Measurements from ENCODE around the gene LAG3.

The LAG3 gene

DNA sequence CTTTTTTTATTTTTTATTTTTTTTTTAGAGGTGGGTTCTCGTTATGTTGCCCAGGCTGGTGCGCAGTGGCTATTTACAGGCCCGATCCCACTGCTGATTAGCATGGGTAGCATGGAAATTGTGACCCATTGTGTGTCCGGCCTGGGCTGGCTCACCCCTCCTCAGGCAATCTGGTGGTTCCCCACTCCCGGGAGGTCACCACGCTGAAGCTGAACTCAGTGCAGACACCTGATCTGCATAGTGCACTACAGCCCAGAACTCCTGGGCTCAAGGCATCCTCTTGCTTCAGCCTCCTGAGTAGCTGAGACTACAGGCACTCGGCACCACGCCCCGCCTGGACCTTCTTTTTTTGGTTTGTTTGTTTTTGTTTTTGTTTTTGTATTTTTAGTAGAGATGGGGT, 11.5 kb downstream of the LAG3 start:
- no peak for DNase-seq (ENCODE audit: low read depth, low spot score)
- no peak overlapping the region; the same call in 1 of the 2 replicates for H3K4me3 ChIP-seq (ENCODE audit: low read length)

DNA sequence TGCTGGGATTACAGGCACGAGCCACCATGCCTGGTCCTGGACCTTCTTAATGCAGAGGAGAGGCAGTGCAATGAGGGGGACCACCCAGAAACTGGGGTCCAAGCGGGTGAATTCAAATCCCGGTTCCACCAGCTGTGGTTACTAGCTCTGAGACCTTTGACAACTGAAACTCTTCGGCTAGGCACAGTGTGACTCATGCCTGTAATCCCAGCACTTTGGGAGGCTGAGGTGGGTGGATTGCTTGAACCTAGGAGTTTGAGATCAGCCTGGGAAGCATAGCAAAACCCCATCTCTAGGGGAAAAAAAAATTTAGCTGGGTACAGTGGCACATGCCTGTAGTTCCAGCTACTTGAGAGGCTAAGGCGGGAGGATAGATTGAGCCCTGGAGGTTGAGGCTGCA, 12.0 kb downstream of the LAG3 start:
- no peak overlapping the region for H3K4me3 ChIP-seq (ENCODE audit: low read length)
- DNase-seq (ENCODE audit: low read depth, low spot score) = no peak

DNA sequence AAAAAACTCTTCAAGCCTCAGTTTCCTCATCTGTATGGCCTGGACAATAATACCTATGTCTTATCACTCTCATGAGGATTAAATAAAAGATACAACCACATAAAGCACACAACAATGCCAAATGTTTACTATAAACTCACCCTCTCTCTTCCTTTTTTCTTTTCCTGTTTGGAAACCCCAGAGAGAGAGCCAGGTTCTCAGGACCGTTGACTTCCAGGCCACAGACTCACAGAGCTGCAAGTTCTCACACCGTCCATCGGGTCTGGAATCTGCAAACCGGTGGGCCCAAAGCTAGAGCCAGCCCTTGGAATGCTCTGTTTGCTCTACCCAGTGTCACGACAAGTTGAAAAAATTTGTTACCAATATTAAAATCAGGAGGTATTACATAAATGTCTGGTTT, 12.4 kb downstream of the LAG3 start:
- no peak overlapping the region for H3K4me3 ChIP-seq (ENCODE audit: low read length)

DNA sequence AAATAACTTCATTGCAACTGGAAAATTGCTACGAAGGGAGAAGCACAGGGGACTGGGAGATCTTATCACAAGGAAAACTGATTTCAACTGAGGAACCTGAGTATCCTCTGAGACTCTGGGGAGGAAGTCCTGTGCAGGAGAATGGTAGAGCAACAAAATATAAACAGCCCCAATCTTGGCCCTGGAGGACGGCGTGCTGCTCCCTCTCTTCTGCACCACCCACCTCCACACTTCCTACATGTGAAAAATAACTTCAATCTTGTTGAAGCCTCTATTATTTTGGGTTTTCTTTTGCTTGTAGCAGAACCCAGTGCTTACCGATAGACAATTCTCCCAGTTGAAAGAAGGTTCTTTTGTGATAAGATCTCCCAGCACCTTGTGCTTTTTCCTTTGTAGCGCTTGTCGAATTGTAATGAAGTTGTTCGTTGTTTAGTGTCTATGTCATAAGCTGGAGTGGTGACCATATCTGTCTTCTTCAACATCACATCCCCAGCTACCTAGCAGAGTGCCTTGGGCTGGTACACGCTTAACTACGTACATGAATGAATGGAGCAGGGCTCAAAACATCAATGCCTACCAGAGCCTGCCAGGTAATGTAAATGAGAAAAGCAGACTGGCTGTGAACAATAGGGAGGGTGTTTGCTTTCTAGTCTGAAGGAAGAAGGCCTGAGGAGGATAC, 14.2 kb downstream of the LAG3 start:
- DNase-seq (ENCODE audit: low read depth, low spot score) = peak; percentile 64
- peak overlapping the region; percentile 14 for H3K4me3 ChIP-seq (ENCODE audit: low read length)

More for the DNA sequence above, 12.4 kb downstream of the LAG3 start:
- DNase-seq (ENCODE audit: low read depth, low spot score) = no peak

DNA sequence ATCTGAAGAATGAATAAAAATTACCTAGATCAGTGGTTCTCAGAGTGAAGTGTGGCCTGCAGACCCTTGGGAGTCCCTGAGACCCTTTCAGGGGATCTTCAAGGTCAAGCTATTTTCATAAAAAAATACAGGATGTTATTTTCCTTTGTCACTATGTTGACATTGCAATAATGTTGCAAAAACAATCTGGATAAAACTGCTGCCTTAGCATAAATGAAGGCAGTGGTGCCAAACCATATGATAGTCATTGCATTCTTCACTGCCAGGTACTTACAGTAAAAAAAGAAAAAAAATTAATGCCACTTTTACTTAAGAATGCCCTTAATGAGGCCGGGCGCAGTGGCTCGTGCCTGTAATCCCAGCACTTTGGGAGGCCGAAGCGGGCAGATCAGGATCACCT, 15.0 kb downstream of the LAG3 start:
- no peak for DNase-seq (ENCODE audit: low read depth, low spot score)
- H3K4me3 ChIP-seq (ENCODE audit: low read length) = no peak overlapping the region

DNA sequence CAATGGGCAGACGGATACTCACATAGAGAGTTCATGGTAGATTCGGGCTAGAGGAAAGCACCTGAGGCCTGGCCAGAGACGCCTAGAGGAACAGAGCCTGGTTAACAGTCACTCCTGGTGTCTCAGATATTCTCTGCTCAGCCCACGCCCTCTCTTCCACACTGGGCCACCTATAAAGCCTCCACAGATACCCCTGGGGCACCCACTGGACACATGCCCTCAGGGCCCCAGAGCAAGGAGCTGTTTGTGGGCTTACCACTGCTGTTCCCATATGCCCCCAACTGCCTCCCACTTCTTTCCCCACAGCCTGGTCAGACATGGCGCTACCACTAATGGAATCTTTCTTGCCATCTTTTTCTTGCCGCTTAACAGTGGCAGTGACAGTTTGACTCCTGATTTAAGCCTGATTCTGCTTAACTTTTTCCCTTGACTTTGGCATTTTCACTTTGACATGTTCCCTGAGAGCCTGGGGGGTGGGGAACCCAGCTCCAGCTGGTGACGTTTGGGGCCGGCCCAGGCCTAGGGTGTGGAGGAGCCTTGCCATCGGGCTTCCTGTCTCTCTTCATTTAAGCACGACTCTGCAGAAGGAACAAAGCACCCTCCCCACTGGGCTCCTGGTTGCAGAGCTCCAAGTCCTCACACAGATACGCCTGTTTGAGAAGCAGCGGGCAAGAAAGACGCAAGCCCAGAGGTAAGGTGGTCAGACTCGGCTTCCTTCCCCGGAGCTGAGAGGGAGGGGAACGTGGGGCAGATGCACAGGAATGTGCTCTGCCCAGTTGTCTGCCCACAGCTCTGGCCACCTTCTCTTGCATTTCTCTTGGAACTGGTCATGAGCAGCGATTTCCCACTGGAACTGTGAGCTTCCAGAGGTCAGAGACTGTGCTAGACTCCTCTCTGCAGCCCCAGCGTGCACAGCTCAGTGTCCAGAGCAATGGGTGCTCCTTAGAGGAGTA, 16.9 kb downstream of the LAG3 start, which contains the start of gene CD4:
TSS of gene CD4 (plus strand) at position 557 of the 953 bp plus-strand sequence. CDS start 10,611 bp downstream, outside the sequence.
- peak within 1 kb of the TSS; percentile 47 for H3K4me3 ChIP-seq (ENCODE audit: low read length)
- peak; percentile 61 for DNase-seq (ENCODE audit: low read depth, low spot score)

DNA sequence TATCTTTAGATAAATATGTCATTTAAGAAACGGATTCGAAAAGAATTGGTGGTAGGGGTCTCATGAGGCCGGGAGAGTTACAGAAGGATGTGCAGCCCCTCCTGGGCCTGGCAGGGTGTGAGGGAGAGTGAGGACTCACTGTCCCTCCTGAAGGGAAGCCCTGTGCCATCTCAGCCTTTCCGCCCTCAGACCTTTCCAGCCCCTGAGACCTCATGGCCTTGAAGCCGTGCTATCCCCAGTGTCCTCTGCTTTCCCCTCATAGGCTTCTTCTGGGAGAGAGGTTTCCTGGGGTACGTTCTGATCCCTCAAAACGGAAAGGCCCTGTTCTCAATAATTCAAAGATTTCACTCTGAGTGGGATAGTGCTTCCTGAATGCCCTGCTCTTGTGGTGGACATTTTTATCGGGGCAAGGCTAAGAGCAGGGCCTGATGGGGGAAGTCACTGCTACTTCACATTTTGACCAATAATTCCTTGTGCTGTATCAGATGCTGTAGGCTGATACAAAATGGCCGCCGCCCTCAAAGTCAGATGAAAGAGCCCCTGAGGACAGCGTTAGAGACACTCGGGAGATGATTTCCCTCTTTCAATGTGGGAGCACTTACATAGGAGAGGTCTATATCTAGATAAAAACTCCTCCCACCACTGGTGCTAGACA, 18.3 kb downstream of the LAG3 start:
- no peak for DNase-seq (ENCODE audit: low read depth, low spot score)
- H3K4me3 ChIP-seq (ENCODE audit: low read length) = no peak overlapping the region

DNA sequence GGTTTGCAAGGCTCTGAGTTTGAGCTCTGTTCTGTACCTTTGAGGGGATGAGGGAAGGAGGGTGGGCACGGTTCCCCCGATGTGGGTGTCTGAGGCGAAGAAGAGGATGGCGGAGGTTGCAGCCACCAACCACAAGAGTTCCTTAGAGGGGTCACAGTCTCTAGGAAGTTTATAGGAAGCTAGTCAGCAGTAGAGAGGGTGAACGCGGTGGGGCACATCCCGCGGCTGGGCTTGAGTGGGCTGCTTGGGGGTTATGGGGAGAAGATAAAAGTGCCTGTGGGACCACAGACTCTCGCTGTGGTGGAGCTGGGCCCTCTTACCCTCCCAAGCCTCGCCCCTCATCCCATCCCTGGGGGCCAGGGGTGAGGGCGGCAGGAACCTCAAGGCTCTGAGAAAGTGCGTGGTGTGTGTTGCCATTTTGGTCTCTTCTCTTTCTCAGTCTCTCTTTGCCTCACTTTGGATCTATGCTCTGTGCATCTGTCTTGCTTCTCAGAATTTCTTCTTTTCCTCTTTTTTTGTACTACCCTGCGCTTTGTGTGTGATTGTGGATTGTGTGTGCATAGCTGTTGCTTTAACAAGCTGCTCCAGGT, 19.7 kb downstream of the LAG3 start:
- DNase-seq (ENCODE audit: low read depth, low spot score) = peak; percentile 69
- H3K4me3 ChIP-seq (ENCODE audit: low read length) = peak overlapping the region; percentile 28

DNA sequence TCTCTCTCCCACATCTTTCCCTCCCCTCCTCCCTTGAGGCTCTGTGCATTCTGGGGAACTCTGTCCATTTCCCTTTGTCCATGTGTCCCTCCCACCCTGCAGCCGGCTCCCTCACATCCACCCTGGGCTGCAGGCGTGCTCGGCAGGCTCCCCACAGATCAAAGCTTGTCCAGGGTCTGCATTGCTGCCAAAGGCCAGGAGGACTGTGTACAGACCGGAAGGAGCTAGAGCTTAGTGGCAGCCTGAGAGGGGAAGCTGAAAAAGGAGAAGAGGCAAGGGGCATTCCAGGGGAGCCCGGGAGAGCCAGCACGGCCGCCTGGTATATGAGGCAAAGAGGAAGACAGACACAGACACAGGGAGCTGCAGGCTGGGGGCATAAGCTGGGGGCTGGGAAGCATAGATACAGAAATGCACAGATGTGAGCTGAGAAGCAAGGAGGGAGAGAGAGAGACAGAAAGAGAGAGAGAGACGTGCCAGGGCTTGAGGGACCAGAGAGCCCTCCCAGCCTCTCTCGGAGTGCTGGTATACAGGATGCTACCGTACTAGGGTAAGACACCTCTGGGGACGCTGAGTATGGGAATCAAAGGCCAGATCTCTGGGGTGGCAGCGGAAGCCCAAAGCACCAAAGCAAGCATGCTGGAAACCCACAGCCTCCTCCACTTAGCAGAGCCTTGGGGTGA, 20.3 kb downstream of the LAG3 start:
- H3K4me3 ChIP-seq (ENCODE audit: low read length) = peak overlapping the region; percentile 28; the same call in 1 of the 2 replicates
- peak; percentile 63 for DNase-seq (ENCODE audit: low read depth, low spot score)

DNA sequence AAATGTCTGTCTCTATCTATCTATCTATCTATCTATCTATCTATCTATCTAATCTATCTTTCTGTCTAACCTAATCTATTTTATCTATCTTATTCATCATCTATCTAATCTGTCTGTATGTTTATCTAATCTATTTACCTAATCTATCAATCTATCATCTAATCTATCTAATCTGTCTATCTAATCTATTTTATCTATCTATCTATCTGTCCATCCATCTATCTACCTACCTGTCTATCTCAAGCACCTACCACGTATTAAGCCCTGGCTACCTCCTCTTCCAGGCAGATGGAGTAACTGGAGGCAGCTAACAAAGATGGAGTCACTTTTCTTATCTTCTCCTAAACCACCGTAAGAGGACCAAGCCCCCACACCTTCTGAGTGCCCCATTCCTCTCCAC, 22.8 kb downstream of the LAG3 start:
- no peak for DNase-seq (ENCODE audit: low read depth, low spot score)
- H3K4me3 ChIP-seq (ENCODE audit: low read length) = no peak overlapping the region

DNA sequence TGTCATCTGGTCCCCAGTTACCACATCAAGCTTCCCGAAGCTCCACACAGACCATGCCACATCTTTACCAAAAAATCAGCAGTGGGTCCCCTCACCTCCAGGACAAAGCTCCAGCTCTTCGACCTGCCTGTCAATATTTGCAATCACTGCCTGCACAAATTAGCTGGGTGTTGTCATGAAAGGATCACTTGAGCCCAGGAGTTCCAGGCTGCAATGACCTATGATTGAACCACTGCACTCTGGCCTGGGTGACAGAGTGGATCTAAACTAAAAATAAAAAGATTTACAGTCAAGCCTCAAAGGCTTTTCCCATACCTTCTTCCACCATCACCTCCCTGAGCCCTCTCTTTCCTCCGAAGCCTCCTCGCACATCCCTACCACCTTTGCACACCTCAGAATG, 24.3 kb downstream of the LAG3 start:
- H3K4me3 ChIP-seq (ENCODE audit: low read length) = no peak overlapping the region
- DNase-seq (ENCODE audit: low read depth, low spot score) = no peak

DNA sequence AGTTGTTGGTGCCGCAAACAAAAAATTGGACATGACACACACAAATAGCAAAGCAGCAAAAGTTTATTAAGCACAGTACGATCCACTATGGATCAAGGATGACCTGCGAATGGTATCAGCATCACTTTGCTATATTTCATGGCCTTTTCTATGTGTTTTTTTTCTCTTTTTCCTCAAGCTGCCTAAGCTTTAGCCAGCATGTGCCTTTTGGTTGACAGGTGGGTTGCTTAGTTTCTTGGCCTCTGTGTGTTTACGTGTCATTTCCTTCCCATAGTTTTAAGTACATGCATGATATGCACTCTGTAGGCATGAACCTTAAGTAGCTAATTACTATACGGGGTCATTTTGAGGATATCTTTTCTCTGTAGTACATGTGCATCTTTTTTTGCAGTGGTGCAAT, 26.8 kb downstream of the LAG3 start:
- DNase-seq (ENCODE audit: low read depth, low spot score) = no peak
- H3K4me3 ChIP-seq (ENCODE audit: low read length) = no peak overlapping the region

DNA sequence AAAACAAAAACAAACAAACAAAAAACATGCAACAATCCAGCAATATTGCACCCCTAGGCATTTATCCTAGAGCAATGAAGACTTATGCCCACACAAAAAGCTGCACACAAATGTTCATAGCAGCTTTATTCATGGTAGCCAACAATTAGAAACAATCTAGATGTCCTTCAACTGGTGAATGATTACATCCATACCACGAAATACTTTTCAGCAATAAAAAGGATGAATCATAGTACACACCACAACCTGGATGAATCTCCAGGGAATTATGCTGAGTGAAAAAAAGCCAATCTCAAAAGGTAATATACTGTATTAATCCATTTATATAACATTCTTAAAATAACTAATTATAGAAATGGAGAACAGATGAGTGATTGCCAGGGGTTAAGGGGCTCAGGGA, 34.9 kb downstream of the LAG3 start:
- no peak for DNase-seq (ENCODE audit: low read depth, low spot score)
- no peak overlapping the region for H3K4me3 ChIP-seq (ENCODE audit: low read length)

DNA sequence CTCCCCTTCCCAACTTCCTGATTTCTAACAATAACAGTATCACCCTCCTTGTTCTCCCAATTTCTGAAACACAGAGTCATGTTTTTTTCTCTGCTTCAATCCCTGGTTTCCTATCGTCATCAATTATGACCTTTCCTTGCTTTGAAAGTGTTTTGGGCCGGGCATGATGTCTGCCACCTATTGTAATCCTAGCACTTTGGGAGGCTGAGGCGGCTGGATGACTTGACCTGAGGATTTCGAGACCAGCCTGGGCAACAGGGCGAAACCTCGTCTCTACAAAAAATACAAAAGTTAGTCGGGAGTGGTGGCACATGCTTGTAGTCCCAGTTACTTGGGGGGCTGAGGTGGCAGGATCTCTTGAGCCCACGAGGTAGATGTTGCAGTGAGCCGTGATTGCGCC, 36.7 kb downstream of the LAG3 start:
- no peak for DNase-seq (ENCODE audit: low read depth, low spot score)
- no peak overlapping the region for H3K4me3 ChIP-seq (ENCODE audit: low read length)

DNA sequence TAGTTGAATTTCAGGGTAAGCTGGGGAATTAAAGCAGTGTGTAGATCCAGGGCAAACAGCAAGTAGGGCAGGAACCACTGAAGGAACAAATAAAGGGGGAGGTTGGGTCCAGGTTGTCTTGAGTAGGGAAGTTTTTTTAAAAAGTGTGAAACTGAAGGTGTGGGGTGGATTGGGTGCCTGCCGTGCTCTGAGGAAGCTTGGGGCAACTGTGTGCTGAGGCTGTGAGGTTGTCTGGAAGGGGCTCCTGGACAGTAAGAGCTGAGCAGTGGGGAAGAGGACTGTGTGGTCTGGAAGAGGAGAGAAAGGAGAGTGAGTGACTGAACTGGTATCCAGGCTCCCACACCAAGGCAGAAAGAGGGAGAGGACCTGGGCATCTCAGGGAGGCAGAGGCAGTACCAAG, 38.4 kb downstream of the LAG3 start:
- no peak for DNase-seq (ENCODE audit: low read depth, low spot score)
- H3K4me3 ChIP-seq (ENCODE audit: low read length) = no peak overlapping the region

DNA sequence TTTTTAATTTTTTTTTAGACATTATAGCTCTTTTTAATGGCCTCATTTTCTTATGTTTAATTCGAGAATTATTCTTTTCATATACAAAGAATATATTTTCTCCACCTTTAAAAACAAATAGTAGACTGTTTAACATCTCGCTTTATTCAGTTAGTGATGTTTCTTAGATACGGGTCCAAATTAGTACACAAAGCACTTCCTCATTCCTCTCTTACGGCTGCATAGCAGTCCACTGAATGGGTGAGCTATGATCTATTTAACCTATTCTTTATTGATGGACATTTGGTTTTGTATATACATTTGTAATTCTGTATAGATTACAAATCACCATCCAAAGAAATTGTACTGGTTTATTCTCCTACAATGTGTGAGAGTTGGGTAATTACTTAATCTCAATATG, 41.0 kb downstream of the LAG3 start:
- H3K4me3 ChIP-seq (ENCODE audit: low read length) = no peak overlapping the region
- no peak for DNase-seq (ENCODE audit: low read depth, low spot score)

DNA sequence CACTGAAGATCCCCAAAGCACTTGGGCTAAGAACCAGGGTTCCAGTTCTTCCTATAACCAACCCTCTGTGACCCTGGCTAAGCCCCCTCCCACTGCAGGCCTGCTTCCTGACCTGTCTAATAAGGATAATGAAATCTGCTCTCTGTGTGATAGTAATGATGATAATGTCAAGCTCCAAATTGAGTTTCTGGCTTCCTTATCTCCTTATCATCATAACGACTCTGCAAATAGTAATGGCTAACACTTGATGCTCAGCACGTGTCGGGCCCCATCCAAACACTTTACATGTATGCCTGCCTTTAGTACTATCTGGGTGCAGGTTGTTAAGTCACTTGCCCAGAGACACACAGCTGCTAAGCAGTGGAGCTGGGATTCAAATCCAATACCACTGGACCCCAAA, 44.3 kb downstream of the LAG3 start:
- DNase-seq (ENCODE audit: low read depth, low spot score) = no peak
- H3K4me3 ChIP-seq (ENCODE audit: low read length) = no peak overlapping the region

DNA sequence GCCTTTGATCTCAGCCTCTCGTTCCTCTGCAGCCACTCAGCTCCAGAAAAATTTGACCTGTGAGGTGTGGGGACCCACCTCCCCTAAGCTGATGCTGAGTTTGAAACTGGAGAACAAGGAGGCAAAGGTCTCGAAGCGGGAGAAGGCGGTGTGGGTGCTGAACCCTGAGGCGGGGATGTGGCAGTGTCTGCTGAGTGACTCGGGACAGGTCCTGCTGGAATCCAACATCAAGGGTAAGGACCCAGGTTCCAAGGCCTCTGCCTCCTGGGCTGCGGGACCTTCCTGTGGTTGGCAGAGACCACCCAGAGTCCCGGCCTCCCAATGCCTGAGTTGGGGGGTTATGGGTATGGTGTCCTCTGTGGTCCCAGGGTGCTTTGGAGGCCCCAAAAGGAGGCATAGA, 44.8 kb downstream of the LAG3 start:
- no peak for DNase-seq (ENCODE audit: low read depth, low spot score)

DNA sequence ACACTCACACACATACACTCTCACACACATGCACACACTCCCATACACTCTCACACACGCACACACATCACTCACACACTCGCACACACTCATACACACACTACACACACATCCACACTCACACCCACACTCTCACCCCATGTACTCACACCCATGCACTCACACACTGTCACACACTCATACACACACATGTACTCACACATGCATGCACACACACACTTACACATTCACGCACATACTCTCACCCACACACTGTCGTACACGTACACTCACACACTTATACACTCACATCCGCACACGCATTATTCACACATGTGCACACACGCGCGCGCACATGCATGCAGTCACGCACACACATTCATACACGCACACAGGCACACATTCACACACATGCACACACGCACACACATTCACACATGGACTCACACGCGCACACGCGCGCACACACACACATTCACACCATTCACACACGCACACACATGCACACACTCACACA, 45.4 kb downstream of the LAG3 start:
- H3K4me3 ChIP-seq (ENCODE audit: low read length) = no peak overlapping the region
- no peak for DNase-seq (ENCODE audit: low read depth, low spot score)

More for the DNA sequence above, 44.8 kb downstream of the LAG3 start:
- H3K4me3 ChIP-seq (ENCODE audit: low read length) = no peak overlapping the region
